Hepatocyte (in vitro differentiated cells): ENCODE measurements around the gene HRAS. TPM values are rescaled to one million over a fixed set of nuclear protein-coding genes. Genes with fewer than 3 reads are reported as not detected.
A peak's percentile ranks its signal among the peaks of the same experiment; 100 is the strongest.
"Not testable (repeated sequence)": the region's sequence is repeated elsewhere in the genome, so short reads cannot be mapped to it uniquely, and the experiment has no call there.

Experiments used
- DNase-seq: peaks from one replicate; pipeline ENCODE4 v3.0.0-alpha.2; 2016; ENCODE audit warnings: low spot score
- H2AFZ ChIP-seq: fragments of 200-600 bp; sonication (generic); 2 replicates; pipeline ENCODE4 v1.6.0; 2016; ENCODE audit warnings: antibody characterized with exemption, mild to moderate bottlenecking
- H3K27ac ChIP-seq: fragments of 200-600 bp; sonication (generic); 2 replicates; pipeline ENCODE4 v1.5.1; 2016; ENCODE audit warnings: mild to moderate bottlenecking
- H3K27me3 ChIP-seq: fragments of 200-600 bp; sonication (generic); 2 replicates; pipeline ENCODE4 v1.6.1; 2016
- H3K36me3 ChIP-seq: fragments of 200-600 bp; sonication (generic); replicated peaks from 2 replicates; pipeline ENCODE4 v1.5.1; 2016; ENCODE audit warnings: low read depth; ENCODE audit not compliant: insufficient read depth
- H3K4me1 ChIP-seq: fragments of 200-600 bp; sonication (generic); 2 replicates; pipeline ENCODE4 v1.5.1; 2016; ENCODE audit warnings: mild to moderate bottlenecking, moderate library complexity; ENCODE audit not compliant: insufficient read depth
- H3K4me2 ChIP-seq: fragments of 200-600 bp; sonication (generic); 2 replicates; pipeline ENCODE4 v1.6.0; 2016
- H3K4me3 ChIP-seq: fragments of 200-600 bp; sonication (generic); 2 replicates; pipeline ENCODE4 v1.5.1; 2016; ENCODE audit warnings: mild to moderate bottlenecking
- H3K79me2 ChIP-seq: fragments of 200-600 bp; sonication (generic); 2 replicates; pipeline ENCODE4 v1.6.0; 2017; ENCODE audit warnings: mild to moderate bottlenecking
- H3K9me2 ChIP-seq: fragments of 200-600 bp; sonication (generic); replicated peaks from 2 replicates; pipeline ENCODE4 v1.6.0; 2017; ENCODE audit warnings: mild to moderate bottlenecking; ENCODE audit not compliant: insufficient read depth
- H3K9me3 ChIP-seq: fragments of 200-600 bp; sonication (generic); 2 replicates; pipeline ENCODE4 v1.5.1; 2016; ENCODE audit warnings: low read depth, mild to moderate bottlenecking
- H4K20me1 ChIP-seq: fragments of 200-600 bp; sonication (generic); 2 replicates; pipeline ENCODE4 v1.6.0; 2016; ENCODE audit warnings: mild to moderate bottlenecking; ENCODE audit not compliant: insufficient read depth, poor library complexity, severe bottlenecking
- EZH2 ChIP-seq: fragments of 200-600 bp; sonication (generic); IDR thresholded peaks from 2 replicates; pipeline ENCODE4 v1.6.1; 2016; ENCODE audit warnings: antibody characterized with exemption, mild to moderate bottlenecking, borderline replicate concordance
- EZH2phosphoT487 ChIP-seq: fragments of 200-600 bp; sonication (generic); IDR thresholded peaks from one replicate; pipeline ENCODE4 v1.6.1; 2018; ENCODE audit warnings: antibody characterized with exemption, mild to moderate bottlenecking, low read depth, moderate library complexity; ENCODE audit not compliant: unreplicated experiment, severe bottlenecking
- WGBS: methylation state at CpG from one replicate; pipeline ENCODE4 v1.1.6; 2016; ENCODE audit warnings: low lambda C conversion rate; ENCODE audit errors: missing lambda C conversion rate; 5-methylcytosine and 5-hydroxymethylcytosine counted together
- polyA plus RNA-seq: library from polyadenylated mRNA; unstranded; fragments of >200 nt; fragmentation: Nextera tagmentation; extraction: Ambion mirVana; gene quantifications from 2 replicates; pipeline ENCODE4 v1.2.1, GENCODE V29; 2016
- total RNA-seq: library from RNA; depleted of rRNA; stranded (reverse); fragments of >200 nt; gene quantifications from 2 replicates; pipeline ENCODE4 v1.2.3, GENCODE V29; 2014
- TF ChIP-seq, protein P1 (sequence below): fragments of 200-600 bp; sonication (generic); IDR thresholded peaks from 2 replicates; pipeline ENCODE4 v1.5.1; 2016; ENCODE audit warnings: antibody characterized with exemption, mild to moderate bottlenecking; ENCODE audit not compliant: poor library complexity

HRAS gene
- total and polyA plus RNA-seq, 2 experiments from 2014 or later, result 28.4 to 57.9 TPM

- Histone ChIP-seq H3K4me1 (no peaks in the 10 kb centered on the region), H3K79me2 (no peaks in the 10 kb centered on the region), H3K27ac (no peak overlapping the region), H3K27me3 (no peaks in the 10 kb centered on the region), H3K4me2 (no peak overlapping the region), H3K4me3 (no peak overlapping the region), H4K20me1 (no peaks in the 10 kb centered on the region), H3K9me2 (no peaks in the 10 kb centered on the region), H3K36me3 (no peaks in the 10 kb centered on the region), H2AFZ (no peak overlapping the region), H3K9me3 (no peaks in the 10 kb centered on the region)
- DNase-seq, result no peak
- no peak for TF ChIP-seq EZH2phosphoT487
- TF ChIP-seq, protein P1, sequence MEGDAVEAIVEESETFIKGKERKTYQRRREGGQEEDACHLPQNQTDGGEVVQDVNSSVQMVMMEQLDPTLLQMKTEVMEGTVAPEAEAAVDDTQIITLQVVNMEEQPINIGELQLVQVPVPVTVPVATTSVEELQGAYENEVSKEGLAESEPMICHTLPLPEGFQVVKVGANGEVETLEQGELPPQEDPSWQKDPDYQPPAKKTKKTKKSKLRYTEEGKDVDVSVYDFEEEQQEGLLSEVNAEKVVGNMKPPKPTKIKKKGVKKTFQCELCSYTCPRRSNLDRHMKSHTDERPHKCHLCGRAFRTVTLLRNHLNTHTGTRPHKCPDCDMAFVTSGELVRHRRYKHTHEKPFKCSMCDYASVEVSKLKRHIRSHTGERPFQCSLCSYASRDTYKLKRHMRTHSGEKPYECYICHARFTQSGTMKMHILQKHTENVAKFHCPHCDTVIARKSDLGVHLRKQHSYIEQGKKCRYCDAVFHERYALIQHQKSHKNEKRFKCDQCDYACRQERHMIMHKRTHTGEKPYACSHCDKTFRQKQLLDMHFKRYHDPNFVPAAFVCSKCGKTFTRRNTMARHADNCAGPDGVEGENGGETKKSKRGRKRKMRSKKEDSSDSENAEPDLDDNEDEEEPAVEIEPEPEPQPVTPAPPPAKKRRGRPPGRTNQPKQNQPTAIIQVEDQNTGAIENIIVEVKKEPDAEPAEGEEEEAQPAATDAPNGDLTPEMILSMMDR, result no peak
- no peak for TF ChIP-seq EZH2
- 95% methylated on average over 10 of the region's 10 CpGs for WGBS
Observed at GRCh38 chr11:521177-521688, 14.1 kb downstream of the HRAS start.

DNA sequence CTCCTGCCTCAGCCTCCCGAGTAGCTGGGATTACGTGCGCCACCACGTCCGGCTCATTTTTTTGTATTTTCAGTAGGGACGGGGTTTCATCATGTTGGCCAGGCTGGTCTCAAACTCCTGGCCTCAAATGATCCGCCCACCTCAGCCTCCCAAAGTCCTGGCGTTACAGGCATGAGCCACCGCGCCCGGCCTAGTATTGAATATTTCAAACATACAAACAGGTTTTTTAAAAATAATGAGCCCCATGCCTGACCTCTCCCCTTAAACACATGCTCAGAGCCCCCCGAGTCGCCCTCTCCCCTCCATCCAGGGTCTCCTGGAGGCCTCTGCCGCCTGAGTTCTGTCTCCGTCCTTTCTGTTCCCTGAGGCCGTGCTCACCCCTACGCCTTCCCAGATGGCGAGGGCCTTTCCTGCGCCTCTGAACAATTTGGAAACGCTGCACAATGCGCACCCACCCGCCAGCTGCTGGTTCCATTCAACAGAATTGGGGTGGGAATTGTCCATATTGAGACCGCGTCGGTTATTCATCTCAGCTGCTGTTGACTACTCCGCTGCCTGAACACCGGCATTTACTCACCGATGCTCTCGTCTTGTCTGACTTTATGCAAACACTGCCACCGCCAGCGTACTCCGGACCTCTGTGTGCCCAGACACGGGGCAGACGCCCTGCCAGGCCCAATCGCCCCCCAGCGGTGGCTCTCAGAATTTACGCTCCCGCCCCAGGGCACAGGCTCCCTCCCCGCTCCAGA is 14.8 kb downstream of the HRAS start:
- Histone ChIP-seq H3K4me3 (no peak overlapping the region), H3K4me1 (no peaks in the 10 kb centered on the region), H3K27me3 (no peaks in the 10 kb centered on the region), H3K36me3 (no peaks in the 10 kb centered on the region), H3K27ac (no peak overlapping the region), H3K79me2 (no peaks in the 10 kb centered on the region), H3K4me2 (no peak overlapping the region), H3K9me2 (no peaks in the 10 kb centered on the region), H2AFZ (no peak overlapping the region), H4K20me1 (no peaks in the 10 kb centered on the region), H3K9me3 (no peaks in the 10 kb centered on the region)
- DNase-seq, result no peak
- 96% methylated on average over 39 of the region's 39 CpGs for WGBS
- TF ChIP-seq, protein P1, result no peak
- TF ChIP-seq EZH2phosphoT487 (no peak), EZH2 (no peak)

GRCh38 chr11:518463-519202 is 16.7 kb downstream of the HRAS start:
- H3K36me3 ChIP-seq, result no peaks in the 10 kb centered on the region
- peak overlapping the region; percentile 41 for H2AFZ ChIP-seq
- DNase-seq, result peak; percentile 94
- H3K9me3 ChIP-seq, result no peaks in the 10 kb centered on the region
- H3K27me3 ChIP-seq, result no peaks in the 10 kb centered on the region
- H3K4me2 ChIP-seq, result peak overlapping the region; percentile 69
- H3K79me2 ChIP-seq, result no peaks in the 10 kb centered on the region
- 31% methylated on average over 46 of the region's 74 CpGs for WGBS
- no peaks in the 10 kb centered on the region for H3K4me1 ChIP-seq
- no peak overlapping the region for H3K4me3 ChIP-seq
- no peaks in the 10 kb centered on the region for H4K20me1 ChIP-seq
- peak overlapping the region; percentile 92 for H3K27ac ChIP-seq
- no peaks in the 10 kb centered on the region for H3K9me2 ChIP-seq
- TF ChIP-seq EZH2phosphoT487, result no peak
- TF ChIP-seq, protein P1, result peak; percentile 97

DNA sequence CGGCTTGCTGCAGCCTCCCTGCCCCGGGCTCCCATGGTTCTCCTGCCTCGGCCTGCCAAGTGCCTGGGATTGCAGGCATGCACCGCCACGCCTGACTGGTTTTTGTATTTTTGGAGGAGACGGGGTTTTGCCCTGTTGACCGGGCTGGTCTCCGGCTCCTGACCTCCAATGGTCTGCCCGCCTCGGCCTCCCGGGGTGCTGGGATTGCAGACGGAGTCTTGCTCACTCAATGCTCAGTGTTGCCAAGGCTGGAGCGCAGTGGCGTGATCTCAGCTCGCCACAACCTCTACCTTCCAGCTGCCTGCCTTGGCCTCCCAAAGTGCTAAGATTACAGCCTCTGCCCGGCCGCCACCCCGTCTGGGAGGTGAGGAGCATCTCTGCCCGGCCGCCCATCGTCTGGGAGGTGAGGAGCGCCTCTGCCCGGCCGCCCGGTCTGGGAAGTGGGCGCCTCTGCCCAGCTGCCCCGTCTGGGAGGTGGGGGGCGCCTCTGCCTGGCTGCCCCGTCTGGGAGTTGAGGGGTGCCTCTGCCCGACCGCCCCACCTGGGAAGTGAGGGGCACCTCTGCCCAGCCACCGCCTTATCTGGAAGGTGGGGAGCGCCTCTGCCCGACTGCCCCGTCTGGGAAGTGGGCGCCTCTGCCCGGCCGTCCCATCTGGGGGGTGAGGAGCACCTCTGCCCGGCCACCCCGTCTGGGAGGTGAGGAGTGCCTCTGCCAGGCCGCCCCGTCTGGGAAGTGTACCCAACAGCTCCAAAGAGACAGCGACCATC is 18.3 kb downstream of the HRAS start:
- not testable (repeated sequence) for H3K4me2 ChIP-seq, H3K36me3 ChIP-seq, H3K4me3 ChIP-seq, H3K27me3 ChIP-seq, H3K9me3 ChIP-seq, H4K20me1 ChIP-seq, DNase-seq, H3K79me2 ChIP-seq, H3K4me1 ChIP-seq, H2AFZ ChIP-seq, H3K9me2 ChIP-seq
- peak overlapping the region; percentile 92 for H3K27ac ChIP-seq
- 98% methylated on average over 33 of the region's 43 CpGs for WGBS
